Measurements from ENCODE around the gene RAB3GAP2. TPM values are rescaled to one million over a fixed set of nuclear protein-coding genes. Genes with fewer than 3 reads are reported as not detected.
"Not testable (repeated sequence)": the region's sequence is repeated elsewhere in the genome, so short reads cannot be mapped to it uniquely, and the experiment has no call there.

The RAB3GAP2 gene
- polyA plus RNA-seq, 4 donors = 3.5 to 24.8 (median 7.7) TPM

DNA sequence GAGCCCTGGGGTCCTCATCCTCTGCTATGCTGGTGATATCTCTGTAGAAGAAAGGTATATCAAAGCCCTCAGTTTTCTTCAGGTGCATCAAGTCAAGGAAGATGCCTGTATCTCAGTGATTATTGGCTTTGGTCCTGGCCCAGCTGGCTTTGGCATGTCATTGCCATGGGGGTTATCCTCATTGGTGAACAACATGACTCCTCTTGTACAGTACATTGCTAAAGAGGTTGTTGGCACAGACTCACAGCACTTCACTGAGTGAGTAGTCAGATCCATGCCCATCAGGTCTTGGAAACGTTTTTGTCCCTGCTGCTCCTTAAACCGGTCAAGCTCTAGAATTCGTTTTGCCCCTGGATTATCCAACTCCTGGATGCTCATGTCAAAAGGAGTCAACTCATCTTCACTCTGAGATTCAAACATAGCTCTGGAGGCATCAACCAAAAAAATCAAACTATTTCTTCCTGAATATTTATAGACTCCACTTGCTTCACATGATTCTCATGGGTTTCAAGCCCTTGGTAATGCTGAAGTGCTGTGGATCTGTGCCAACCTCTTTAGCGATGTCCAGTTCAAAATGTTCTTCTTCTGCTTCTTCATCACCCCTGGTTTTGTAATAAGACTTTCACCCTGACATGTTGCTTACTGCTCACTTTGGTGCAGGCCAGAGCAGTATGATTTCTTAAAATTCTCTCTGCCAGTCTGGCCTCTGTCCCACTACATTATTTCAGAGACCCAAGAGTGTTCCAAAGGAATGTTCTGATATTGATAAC is 43.0 kb upstream of the RAB3GAP2 start:
- H3K4me1 ChIP-seq (ENCODE audit: control insufficient read depth in 3 of 3, insufficient read depth in 2 of 3, low read depth in 1 of 3, low read length in 2 of 3) = no peaks in the 10 kb centered on the region
- no peak overlapping the region for H3K4me3 ChIP-seq (ENCODE audit: low read depth in 1 of 3, low read length in 3 of 3)
- H3K36me3 ChIP-seq (ENCODE audit: control insufficient read depth in 3 of 3, insufficient read depth in 2 of 3, low read depth in 1 of 3, low read length in 3 of 3) = no peaks in the 10 kb centered on the region
- FAIRE-seq (no peak), DNase-seq (no peak)
- H3K27me3 ChIP-seq (ENCODE audit: control insufficient read depth in 3 of 3, insufficient read depth in 3 of 3, low read length in 3 of 3) = no peaks in the 10 kb centered on the region
- 80 to 82% (median 81%) methylated on average over 4 of the region's 4 CpGs for WGBS, 3 donors
- no peaks in the 10 kb centered on the region for H3K9me3 ChIP-seq (ENCODE audit: control insufficient read depth in 2 of 2, insufficient read depth in 1 of 2, low read depth in 1 of 2, low read length in 1 of 2)
- no peak overlapping the region for H3K27ac ChIP-seq (ENCODE audit: low read depth in 1 of 3, low read length in 2 of 3)

DNA sequence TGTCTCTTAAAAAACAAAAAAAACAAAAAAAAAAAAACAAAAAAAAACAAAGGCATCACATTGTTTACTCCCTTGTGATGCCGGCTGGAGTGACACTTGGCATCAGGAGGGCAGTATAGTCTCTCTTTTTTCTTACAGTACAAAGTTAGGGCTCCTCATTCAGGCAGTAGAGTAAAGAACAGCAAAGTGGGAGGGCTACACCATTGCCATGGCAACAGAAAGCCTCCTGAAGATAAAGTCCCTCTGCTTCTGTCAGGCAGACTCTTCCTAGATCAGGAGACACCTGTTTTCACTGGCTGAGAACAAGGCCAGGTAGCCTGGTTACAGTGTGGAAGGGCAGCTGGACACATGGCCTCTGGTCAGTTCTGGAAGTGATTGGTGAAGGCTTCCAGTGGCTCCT is 41.3 kb upstream of the RAB3GAP2 start:
- H3K27ac ChIP-seq (ENCODE audit: low read depth in 1 of 3, low read length in 2 of 3) = no peak overlapping the region
- WGBS, 3 donors = 58 to 78% (median 67%) methylated on average over 1 of the region's 1 CpG
- H3K4me3 ChIP-seq (ENCODE audit: low read depth in 1 of 3, low read length in 3 of 3) = no peak overlapping the region
- no peak for DNase-seq
- no peak for FAIRE-seq
- no peaks in the 10 kb centered on the region for H3K27me3 ChIP-seq (ENCODE audit: control insufficient read depth in 3 of 3, insufficient read depth in 3 of 3, low read length in 3 of 3)
- no peaks in the 10 kb centered on the region for H3K36me3 ChIP-seq (ENCODE audit: control insufficient read depth in 3 of 3, insufficient read depth in 2 of 3, low read depth in 1 of 3, low read length in 3 of 3)
- no peaks in the 10 kb centered on the region for H3K9me3 ChIP-seq (ENCODE audit: control insufficient read depth in 2 of 2, insufficient read depth in 1 of 2, low read depth in 1 of 2, low read length in 1 of 2)
- no peaks in the 10 kb centered on the region for H3K4me1 ChIP-seq (ENCODE audit: control insufficient read depth in 3 of 3, insufficient read depth in 2 of 3, low read depth in 1 of 3, low read length in 2 of 3)

- 79 to 88% (median 87%) methylated on average over 4 of the region's 4 CpGs for WGBS, 3 donors
- not testable (repeated sequence) for H3K4me1 ChIP-seq (ENCODE audit: control insufficient read depth in 3 of 3, insufficient read depth in 2 of 3, low read depth in 1 of 3, low read length in 2 of 3); FAIRE-seq; DNase-seq; H3K4me3 ChIP-seq (ENCODE audit: low read depth in 1 of 3, low read length in 3 of 3); H3K9me3 ChIP-seq (ENCODE audit: control insufficient read depth in 2 of 2, insufficient read depth in 1 of 2, low read depth in 1 of 2, low read length in 1 of 2); H3K27me3 ChIP-seq (ENCODE audit: control insufficient read depth in 3 of 3, insufficient read depth in 3 of 3, low read length in 3 of 3); H3K27ac ChIP-seq (ENCODE audit: low read depth in 1 of 3, low read length in 2 of 3); H3K36me3 ChIP-seq (ENCODE audit: control insufficient read depth in 3 of 3, insufficient read depth in 2 of 3, low read depth in 1 of 3, low read length in 3 of 3)
Observed at GRCh38 chr1:220310147-220310546, 37.9 kb upstream of the RAB3GAP2 start.

GRCh38 chr1:220307607-220308006 is 35.4 kb upstream of the RAB3GAP2 start:
- Histone ChIP-seq H3K4me3 (ENCODE audit: low read depth in 1 of 3, low read length in 3 of 3) (no peak overlapping the region), H3K4me1 (ENCODE audit: control insufficient read depth in 3 of 3, insufficient read depth in 2 of 3, low read depth in 1 of 3, low read length in 2 of 3) (no peaks in the 10 kb centered on the region), H3K9me3 (ENCODE audit: control insufficient read depth in 2 of 2, insufficient read depth in 1 of 2, low read depth in 1 of 2, low read length in 1 of 2) (no peaks in the 10 kb centered on the region), H3K36me3 (ENCODE audit: control insufficient read depth in 3 of 3, insufficient read depth in 2 of 3, low read depth in 1 of 3, low read length in 3 of 3) (no peaks in the 10 kb centered on the region), H3K27me3 (ENCODE audit: control insufficient read depth in 3 of 3, insufficient read depth in 3 of 3, low read length in 3 of 3) (no peaks in the 10 kb centered on the region), H3K27ac (ENCODE audit: low read depth in 1 of 3, low read length in 2 of 3) (no peak overlapping the region)
- 86 to 91% (median 90%) methylated on average over 3 of the region's 3 CpGs for WGBS, 3 donors
- no peak for FAIRE-seq
- no peak for DNase-seq

GRCh38 chr1:220306339-220306738 is 34.1 kb upstream of the RAB3GAP2 start:
- Histone ChIP-seq H3K4me3 (ENCODE audit: low read depth in 1 of 3, low read length in 3 of 3) (no peak overlapping the region), H3K36me3 (ENCODE audit: control insufficient read depth in 3 of 3, insufficient read depth in 2 of 3, low read depth in 1 of 3, low read length in 3 of 3) (no peaks in the 10 kb centered on the region), H3K27me3 (ENCODE audit: control insufficient read depth in 3 of 3, insufficient read depth in 3 of 3, low read length in 3 of 3) (no peaks in the 10 kb centered on the region), H3K27ac (ENCODE audit: low read depth in 1 of 3, low read length in 2 of 3) (no peak overlapping the region), H3K9me3 (ENCODE audit: control insufficient read depth in 2 of 2, insufficient read depth in 1 of 2, low read depth in 1 of 2, low read length in 1 of 2) (no peaks in the 10 kb centered on the region), H3K4me1 (ENCODE audit: control insufficient read depth in 3 of 3, insufficient read depth in 2 of 3, low read depth in 1 of 3, low read length in 2 of 3) (no peaks in the 10 kb centered on the region)
- DNase-seq (no peak), FAIRE-seq (peak; percentile 36)
- WGBS, 3 donors = 82 to 95% (median 92%) methylated on average over 1 of the region's 1 CpG

GRCh38 chr1:220303871-220304270 is 31.6 kb upstream of the RAB3GAP2 start:
- no peak for FAIRE-seq
- 71 to 83% (median 82%) methylated on average over 4 of the region's 4 CpGs for WGBS, 3 donors

GRCh38 chr1:220301630-220302029 is 29.4 kb upstream of the RAB3GAP2 start:
- Histone ChIP-seq H3K4me1 (ENCODE audit: control insufficient read depth in 3 of 3, insufficient read depth in 2 of 3, low read depth in 1 of 3, low read length in 2 of 3) (no peaks in the 10 kb centered on the region), H3K4me3 (ENCODE audit: low read depth in 1 of 3, low read length in 3 of 3) (no peak overlapping the region), H3K27me3 (ENCODE audit: control insufficient read depth in 3 of 3, insufficient read depth in 3 of 3, low read length in 3 of 3) (no peaks in the 10 kb centered on the region), H3K27ac (ENCODE audit: low read depth in 1 of 3, low read length in 2 of 3) (no peak overlapping the region), H3K9me3 (ENCODE audit: control insufficient read depth in 2 of 2, insufficient read depth in 1 of 2, low read depth in 1 of 2, low read length in 1 of 2) (no peaks in the 10 kb centered on the region), H3K36me3 (ENCODE audit: control insufficient read depth in 3 of 3, insufficient read depth in 2 of 3, low read depth in 1 of 3, low read length in 3 of 3) (no peaks in the 10 kb centered on the region)
- 30 to 40% (median 38%) methylated on average over 2 of the region's 2 CpGs for WGBS, 3 donors
- DNase-seq (no peak), FAIRE-seq (no peak)

More at GRCh38 chr1:220303871-220304270, 31.6 kb upstream of the RAB3GAP2 start:
- Histone ChIP-seq H3K36me3 (ENCODE audit: control insufficient read depth in 3 of 3, insufficient read depth in 2 of 3, low read depth in 1 of 3, low read length in 3 of 3) (no peaks in the 10 kb centered on the region), H3K9me3 (ENCODE audit: control insufficient read depth in 2 of 2, insufficient read depth in 1 of 2, low read depth in 1 of 2, low read length in 1 of 2) (no peaks in the 10 kb centered on the region), H3K27ac (ENCODE audit: low read depth in 1 of 3, low read length in 2 of 3) (no peak overlapping the region), H3K4me3 (ENCODE audit: low read depth in 1 of 3, low read length in 3 of 3) (no peak overlapping the region), H3K4me1 (ENCODE audit: control insufficient read depth in 3 of 3, insufficient read depth in 2 of 3, low read depth in 1 of 3, low read length in 2 of 3) (no peaks in the 10 kb centered on the region), H3K27me3 (ENCODE audit: control insufficient read depth in 3 of 3, insufficient read depth in 3 of 3, low read length in 3 of 3) (no peaks in the 10 kb centered on the region)
- DNase-seq = no peak

- 52 to 76% (median 57%) methylated on average over 7 of the region's 7 CpGs for WGBS, 3 donors
- DNase-seq (peak; percentile 3 to 76), FAIRE-seq (no peak)
- no peaks in the 10 kb centered on the region for H3K36me3 ChIP-seq (ENCODE audit: control insufficient read depth in 3 of 3, insufficient read depth in 2 of 3, low read depth in 1 of 3, low read length in 3 of 3)
- H3K9me3 ChIP-seq (ENCODE audit: control insufficient read depth in 2 of 2, insufficient read depth in 1 of 2, low read depth in 1 of 2, low read length in 1 of 2) = no peaks in the 10 kb centered on the region
- H3K4me3 ChIP-seq (ENCODE audit: low read depth in 1 of 3, low read length in 3 of 3) = no peak overlapping the region
- H3K27ac ChIP-seq (ENCODE audit: low read depth in 1 of 3, low read length in 2 of 3) = peak overlapping the region in 2 of 3 donors; percentile 6 to 59
- no peaks in the 10 kb centered on the region for H3K4me1 ChIP-seq (ENCODE audit: control insufficient read depth in 3 of 3, insufficient read depth in 2 of 3, low read depth in 1 of 3, low read length in 2 of 3)
- no peaks in the 10 kb centered on the region for H3K27me3 ChIP-seq (ENCODE audit: control insufficient read depth in 3 of 3, insufficient read depth in 3 of 3, low read length in 3 of 3)
Observed at GRCh38 chr1:220300442-220301121, 28.3 kb upstream of the RAB3GAP2 start.
